Activated CD4-positive, alpha-beta T cell treated with anti-CD3 and anti-CD28 coated beads for 1 hour (primary cell): ENCODE results near the gene APH1A.
"Not testable (repeated sequence)": the region's sequence is repeated elsewhere in the genome, so short reads cannot be mapped to it uniquely, and the experiment has no call there.

Experiments used
- DNase-seq: peaks from one replicate; pipeline ENCODE4 v3.0.0-alpha.2; 2020

The APH1A gene

DNA sequence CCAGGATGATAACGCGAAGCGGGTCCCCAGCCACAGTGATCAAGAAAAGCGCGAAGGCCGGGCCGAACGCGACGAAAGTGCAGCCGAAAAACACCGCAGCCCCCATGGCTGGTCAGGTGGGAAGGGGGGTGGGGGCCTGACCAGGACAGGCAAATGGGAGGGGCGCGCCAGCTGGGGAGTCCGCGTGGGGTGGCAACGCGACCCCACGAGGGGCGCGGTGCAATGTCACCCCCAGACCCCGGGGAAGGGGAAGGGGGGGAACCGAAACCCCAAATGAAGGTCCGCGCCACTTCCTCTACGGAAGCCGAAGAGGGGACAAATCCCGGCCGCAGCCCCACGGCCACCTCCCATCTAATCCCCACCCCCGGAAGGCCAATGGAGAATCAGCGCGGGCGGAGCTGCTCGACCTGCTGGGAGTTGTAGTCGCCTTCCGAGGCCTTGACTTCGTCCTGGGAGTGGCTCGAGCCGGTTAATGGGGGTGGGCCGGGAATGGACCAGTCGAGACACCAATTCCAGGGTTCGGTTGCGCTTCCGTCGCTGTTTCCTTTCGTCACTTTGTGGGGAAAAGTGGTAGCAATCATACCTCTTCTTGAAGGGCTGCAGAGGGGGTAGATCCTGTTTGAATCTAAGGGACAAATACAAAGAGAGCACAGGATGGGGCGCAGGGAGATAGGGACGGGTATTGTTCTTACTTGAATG, at the start of gene APH1A:
TSS of gene APH1A (minus strand) at position 312 of the 699 bp plus-strand sequence. CDS start at position 106, 206 bp downstream.
- DNase-seq: peak; percentile 87

GRCh38 chr1:150314691-150315090, 45.9 kb upstream of the APH1A start:
- DNase-seq: not testable (repeated sequence)

- DNase-seq: no peak
These were observed 42.9 kb upstream of the APH1A start for GRCh38 chr1:150311762-150312161.

DNA sequence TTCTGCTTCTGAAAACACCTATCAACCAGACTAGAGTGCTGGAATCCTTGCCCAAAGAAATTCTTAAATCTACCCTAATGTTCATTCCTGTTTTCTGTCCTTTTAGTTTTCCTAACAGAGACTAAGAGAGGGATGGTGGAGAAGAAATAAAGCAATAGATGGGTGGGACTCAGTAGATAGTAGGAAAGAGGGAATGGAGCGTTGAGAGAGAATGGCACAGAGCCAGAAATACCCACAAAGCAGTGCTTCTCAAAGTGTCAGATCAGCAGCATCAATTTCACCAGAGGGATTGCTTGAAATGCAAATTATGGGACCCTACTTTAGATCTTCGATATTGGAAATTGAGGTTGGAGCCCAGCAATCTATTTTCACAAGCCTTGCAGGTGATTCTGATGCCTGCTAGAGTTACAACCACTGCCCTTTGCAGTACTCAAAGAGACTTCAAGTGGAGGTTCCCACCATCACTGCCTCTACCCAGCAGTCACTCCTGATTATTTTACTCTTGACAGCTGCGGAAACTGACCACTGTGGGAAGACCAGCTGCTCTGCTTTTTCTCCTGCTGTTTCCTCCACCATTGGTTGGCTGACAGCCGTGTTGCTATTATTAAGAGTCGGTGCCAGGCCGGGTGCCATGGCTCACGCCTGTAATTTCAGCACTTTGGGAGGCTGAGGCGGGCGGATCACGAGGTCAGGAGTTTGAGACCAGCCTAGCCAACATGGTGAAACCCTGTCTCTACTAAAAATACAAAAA, 41.1 kb upstream of the APH1A start:
- no peak for DNase-seq

DNA sequence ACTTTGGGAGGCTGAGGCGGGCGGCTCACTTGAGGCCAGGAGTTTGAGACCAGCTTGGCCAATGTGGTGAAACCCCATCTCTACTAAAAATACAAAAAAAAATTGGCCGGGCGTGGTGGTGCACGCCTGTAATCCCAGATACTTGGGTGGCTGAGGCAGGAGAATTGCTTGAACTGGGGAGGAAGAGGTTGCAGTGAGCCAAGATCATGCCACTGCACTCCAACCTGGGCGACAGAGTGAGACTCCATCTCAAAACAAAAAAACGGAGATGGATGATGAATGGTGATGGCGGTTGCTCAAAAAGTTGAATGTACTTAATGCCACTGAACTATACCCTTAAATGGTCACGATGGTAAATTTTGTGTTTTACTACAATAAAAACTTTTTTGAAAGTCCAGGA, 39.8 kb upstream of the APH1A start:
- DNase-seq: not testable (repeated sequence)

- no peak for DNase-seq
These were observed 34.1 kb upstream of the APH1A start for GRCh38 chr1:150302902-150303301.

DNA sequence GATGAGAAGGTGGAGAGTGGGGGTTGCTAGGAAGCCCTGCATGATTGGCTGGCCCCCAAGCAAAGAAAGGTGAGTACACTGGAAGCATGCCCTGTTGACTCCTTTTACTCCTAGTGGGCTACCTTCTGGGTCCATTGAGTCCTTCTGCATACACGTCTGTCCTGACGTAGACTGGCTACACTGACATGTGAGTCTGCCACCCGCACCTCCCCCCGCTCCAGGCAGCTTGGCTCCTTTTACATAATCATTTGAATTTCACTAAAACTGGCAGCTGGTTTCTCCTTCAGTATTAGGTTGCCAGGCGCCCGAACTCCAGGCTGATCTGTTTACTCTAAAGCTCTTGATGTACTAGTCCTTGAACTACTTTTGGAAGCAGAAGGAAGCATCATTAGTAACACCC, 33.5 kb upstream of the APH1A start:
- DNase-seq: no peak

DNA sequence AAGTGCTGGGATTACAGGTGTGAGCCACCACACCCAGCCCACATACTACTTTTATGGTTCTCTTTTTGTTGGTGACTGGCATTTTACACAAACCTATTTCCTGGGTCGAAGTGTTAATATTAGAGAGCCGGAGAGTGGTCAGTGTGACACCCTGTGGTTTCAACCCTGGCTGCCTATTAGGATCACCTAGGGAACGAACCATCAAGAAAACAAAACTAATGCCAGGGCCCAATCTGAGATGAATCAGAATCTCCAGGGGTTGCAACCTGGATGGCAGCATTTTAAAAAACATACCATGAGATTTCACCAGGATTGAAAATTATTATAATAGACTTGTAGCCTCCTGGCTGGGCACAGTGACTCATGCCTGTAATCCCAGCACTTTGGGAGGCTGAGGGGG, 30.9 kb upstream of the APH1A start:
- DNase-seq: no peak

- no peak for DNase-seq
These were observed 26.7 kb upstream of the APH1A start for GRCh38 chr1:150295476-150295875.

- DNase-seq: peak; percentile 70
These were observed 24.8 kb upstream of the APH1A start, which contains the start of gene MRPS21 for GRCh38 chr1:150293433-150294253. TSS of gene MRPS21 (plus strand) at chr1:150293861. CDS start at chr1:150294367, 506 bp downstream.

DNA sequence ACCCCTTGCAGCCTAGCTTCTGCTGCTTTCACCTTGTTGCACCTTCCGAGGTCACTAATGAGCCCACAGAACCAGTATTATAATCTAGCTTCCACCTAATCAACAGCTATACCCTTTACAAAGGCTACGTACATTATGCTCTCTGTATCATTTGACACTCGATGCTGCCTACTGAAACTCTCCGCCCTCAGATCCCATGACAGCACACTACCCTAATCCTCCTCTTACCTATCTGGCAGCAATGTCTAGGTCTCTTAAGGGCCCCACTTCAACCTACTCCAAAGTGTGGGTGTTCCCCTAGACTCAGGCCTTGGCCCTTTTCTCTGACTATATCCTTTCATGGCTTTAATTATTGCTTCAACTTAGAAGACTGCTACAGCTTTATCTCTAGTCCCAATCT, 20.0 kb upstream of the APH1A start:
- no peak for DNase-seq

DNA sequence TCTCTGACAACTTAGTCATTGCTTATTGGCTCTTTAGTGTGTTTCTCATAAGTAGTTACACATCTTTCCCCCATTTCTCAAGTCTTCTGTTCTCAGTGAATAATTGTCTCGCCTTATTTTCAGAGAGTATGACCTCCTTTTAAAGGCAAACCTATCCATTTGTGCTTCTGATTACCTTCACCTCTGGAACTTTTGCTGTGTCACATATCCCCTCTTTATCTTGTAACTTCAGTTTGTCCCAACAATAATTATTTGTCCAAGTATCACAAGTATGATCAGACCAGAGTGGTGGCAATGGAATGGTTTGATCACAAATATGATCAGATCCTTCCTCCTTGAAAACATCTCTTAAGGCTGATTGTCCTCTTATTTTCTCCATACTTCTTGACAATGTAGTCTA, 19.6 kb upstream of the APH1A start:
- DNase-seq: no peak

GRCh38 chr1:150283260-150283659, 14.4 kb upstream of the APH1A start:
- DNase-seq: no peak

GRCh38 chr1:150282558-150282958, 13.7 kb upstream of the APH1A start:
- DNase-seq: no peak

- DNase-seq: peak; percentile 72
These were observed 13.1 kb upstream of the APH1A start, which contains the start of gene CIART for GRCh38 chr1:150281758-150282557. TSS of gene CIART (plus strand) at chr1:150282554. CDS start at chr1:150283268, 714 bp downstream.

- DNase-seq: peak; percentile 36
These were observed 12.5 kb upstream of the APH1A start for GRCh38 chr1:150281221-150281757.

DNA sequence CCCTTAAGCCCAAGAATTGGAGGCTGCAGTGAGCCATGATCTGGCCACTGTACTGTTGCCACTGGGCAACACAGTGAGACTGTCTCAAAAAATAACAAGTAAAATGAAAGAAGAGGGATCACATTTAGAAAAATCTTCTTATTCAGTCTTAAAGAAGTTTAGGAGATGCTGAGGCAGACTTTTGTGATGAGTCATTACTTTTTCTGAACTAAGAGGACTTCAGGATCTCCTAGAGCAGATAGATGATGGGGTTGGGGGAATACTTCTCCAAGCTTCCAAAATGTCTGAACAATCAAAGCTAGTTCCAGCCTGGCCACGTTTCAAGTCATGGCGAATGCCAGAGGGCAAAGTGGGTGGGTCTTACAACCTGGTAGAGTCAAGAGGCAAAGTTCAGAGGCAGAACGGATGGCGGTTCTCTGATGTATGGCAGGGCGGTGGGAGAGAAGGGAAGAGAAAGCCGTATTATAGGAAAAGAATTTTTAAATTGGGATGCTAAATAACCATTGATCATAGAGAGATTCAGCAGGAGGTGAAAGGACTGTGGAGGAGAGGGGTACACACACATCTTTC, 11.4 kb upstream of the APH1A start:
- no peak for DNase-seq

DNA sequence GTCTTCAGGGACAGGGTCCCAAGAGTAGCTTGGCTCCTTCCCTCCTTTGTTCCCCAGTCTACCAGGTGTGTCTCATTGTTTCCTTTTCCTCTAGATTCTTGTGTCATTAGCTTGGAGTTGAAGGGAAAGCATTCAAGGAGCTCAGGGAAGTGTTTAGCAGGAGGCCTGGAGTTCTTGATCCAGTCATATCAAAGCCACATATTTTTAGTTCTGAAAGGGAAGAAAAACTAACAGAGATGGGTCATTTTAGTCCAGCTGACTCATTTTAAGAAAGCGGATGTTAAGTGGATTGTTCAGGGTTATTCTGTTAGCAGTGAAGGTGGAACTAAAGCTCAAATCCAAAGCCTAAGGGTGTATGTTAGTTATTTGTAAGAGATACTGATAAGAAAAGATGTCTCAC, 4.5 kb upstream of the APH1A start:
- DNase-seq: no peak

DNA sequence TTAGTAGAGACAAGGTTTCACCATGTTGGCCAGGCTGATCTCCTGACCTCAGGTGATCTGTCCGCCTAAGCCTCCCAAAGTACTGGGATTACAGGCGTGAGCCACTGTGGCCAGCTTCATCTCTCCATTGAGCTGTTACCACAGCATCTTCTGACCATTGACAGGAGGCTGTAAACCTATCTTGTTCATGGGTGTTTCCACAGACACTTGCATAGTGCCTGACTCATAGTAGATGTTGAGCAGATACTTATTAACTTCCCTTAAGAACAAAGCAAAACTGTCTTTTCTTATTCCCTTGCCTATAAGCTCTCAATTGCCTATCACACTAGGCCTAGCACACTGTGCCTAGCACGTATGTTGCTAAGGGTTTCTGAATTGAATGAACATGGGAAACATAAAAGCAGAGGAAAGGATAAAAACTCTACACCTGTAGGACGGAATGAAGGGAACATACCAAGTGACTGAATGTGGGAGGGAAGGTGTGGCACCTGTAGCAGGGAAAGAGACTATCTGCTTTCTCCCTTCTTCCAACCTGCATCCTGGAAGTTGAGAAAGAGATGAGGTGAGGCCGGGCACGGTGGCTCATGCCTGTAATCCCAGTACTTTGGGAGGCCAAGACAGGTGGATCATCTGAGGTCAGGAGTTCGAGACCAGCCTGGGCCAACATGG, 2.6 kb upstream of the APH1A start:
- DNase-seq: no peak

DNA sequence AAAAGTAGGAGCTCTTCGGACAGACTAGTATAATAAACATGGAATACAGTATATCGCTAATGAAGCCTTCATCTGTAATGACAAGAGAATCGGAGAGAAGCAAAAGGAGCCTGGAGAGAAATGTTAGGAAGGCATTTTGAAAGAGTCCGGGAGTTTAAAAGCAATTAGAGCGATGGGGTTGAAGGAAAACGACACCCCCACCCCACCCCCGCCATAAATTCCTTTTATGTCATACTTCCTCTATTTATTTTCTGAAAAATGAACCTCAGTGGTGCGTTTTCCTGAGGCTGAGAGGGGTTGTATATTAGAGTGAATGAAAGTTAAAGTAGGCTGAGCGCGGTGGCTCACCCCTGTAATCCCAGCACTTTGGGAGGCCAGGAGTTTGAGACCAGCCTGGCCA, 635 bp upstream of the APH1A start:
- no peak for DNase-seq

- DNase-seq: peak; percentile 15
These were observed 494 bp downstream of the APH1A start for GRCh38 chr1:150268340-150268704.
